Suppressor macrophage treated with lipopolysaccharide for 1 hour (primary cell): ENCODE data around the gene TMEM89.

Source experiments
- DNase-seq, 3 donors: peaks; one replicate each; pipeline ENCODE4 v3.0.0-alpha.2; 2020 to 2022

Gene TMEM89

DNA sequence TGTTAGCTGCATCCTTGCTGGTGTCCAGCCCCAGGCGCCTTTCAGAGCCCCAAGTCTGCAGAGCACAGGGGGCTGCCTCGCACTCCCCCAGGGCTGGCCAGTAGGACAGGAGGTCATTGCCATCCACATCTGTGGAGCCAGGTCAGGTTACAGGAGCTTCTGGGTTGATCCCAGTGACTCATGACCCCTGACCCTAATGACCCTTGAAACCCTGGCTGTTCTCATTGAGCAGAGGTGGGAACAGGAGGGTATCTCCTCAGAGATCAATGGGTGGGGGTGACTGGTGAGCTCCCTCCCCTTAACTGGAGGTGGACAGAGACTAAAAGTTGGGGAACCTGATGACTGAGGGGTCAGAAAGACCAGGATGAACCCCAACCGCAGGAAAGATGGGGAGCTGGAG, 19.8 kb upstream of the TMEM89 start:
- no peak for DNase-seq

DNA sequence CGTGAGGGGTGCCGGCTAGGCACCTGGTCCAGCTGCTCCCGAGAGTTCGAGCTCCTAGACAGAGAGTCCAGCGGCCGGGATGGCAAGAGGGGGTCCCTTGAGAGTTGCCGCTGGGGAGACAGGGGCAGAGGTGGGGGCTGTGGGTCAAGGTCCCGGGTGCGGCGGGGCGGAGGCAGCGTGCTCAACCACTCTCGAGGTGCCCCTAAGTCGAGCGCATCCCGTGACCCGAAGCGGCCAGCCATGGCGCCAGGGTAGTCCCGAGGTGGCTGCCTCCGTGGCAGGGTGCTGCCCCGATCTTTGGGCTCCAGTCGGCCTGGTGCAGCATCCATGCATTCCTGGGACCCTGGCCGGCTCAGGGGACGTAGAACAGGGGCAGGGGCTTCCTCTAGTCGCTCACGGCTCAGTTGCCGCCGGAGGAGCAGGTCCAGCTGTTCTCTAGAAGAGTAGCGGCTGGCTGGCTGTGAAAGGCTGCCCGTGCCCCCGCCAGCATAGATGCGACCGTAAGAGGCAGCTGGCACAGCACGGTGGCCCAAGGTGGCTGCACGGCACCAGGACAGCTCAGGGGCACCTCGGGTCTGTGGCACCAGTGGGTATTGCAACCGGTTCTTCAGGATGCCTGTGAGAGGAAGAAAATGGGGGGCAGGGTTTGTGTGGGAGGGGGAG, 18.5 kb upstream of the TMEM89 start:
- no peak for DNase-seq

DNA sequence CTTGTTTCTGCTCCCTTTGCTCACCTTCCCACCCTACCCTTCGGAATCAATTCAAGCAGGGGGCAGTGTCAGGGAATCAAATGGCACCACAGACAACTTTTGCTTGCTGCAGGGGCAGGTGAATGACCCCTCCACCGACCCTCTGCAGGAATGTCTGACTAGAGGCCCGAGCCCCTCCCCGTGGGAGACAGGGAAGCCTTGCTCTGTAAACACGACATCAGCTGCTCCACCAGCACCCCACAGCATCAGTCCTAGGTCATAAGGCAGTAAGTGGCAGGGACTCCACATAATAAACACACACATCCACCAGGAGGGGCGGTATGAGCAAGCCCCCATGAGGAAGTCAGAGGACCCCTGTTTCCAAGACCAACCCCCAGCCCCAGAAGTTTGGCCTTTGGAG, 15.7 kb upstream of the TMEM89 start:
- DNase-seq, result no peak

DNA sequence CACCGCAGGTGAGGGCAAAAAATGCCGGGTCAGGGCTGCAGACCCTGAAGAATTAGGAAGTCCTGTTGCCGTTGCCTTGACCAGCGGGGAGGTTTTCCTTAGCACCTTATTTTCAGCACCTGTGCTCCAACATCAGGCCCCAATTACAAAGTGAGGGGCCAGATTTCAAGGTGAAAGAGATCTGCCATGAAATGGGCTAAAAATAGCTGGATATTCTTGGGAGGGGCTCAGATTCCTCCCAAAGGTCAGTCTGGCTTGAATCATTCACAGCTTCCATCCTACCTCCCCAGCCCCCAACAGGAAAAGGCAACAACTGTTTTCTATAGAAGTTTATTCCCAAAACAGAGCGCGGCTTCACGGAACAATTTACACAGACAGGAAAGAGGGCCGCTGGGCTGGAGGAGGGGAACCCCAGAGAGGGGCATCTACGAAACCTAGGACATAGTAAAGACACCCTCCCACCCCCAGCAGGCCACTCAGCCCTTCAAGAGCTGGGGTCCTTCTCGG, 14.6 kb upstream of the TMEM89 start:
- no peak for DNase-seq

DNA sequence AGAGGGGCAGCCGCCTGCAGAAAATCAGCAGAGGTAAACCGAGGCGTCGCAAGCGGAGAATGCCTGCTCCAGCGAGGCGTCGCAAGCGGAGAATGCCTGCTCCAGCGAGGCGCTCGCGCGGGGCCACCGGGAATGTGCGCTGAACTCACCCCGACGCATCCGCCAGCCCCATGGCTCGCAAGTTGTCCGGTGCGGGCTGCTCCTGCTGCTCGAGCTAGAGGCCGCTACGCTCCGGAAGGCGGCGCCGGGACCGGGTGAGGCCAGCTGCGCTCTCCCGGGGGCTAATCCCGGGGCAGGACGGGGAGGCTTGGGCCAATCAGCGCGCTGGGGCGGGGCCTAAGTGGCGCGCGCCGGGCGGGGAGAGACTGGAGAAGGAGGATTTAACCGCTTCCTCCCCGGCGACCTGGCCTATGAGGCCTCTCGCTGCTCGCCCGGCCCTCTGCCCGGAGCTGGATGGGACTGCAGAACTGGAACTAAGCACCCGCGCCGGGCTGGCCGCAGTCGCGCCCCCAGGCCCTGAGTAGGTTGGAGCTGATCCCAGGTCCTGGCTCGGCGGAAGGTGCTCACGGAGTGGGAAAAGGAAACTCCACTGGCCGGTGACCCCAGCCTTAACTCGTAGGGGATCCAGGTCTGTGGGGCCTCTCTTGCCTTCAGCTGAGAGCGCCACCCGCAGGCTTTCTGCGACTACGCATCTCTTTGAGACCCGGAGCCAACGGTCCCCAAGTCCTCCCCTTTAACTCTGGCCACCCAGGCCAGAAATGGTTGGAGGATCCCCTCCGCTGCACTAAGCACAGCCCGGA, 13.9 kb upstream of the TMEM89 start, which contains the start of gene SLC26A6:
TSS of gene SLC26A6 (minus strand) at position 240 of the 800 bp plus-strand sequence. CDS start at position 172, 68 bp downstream.
- peak; percentile 98 to 100 (median 99) for DNase-seq

DNA sequence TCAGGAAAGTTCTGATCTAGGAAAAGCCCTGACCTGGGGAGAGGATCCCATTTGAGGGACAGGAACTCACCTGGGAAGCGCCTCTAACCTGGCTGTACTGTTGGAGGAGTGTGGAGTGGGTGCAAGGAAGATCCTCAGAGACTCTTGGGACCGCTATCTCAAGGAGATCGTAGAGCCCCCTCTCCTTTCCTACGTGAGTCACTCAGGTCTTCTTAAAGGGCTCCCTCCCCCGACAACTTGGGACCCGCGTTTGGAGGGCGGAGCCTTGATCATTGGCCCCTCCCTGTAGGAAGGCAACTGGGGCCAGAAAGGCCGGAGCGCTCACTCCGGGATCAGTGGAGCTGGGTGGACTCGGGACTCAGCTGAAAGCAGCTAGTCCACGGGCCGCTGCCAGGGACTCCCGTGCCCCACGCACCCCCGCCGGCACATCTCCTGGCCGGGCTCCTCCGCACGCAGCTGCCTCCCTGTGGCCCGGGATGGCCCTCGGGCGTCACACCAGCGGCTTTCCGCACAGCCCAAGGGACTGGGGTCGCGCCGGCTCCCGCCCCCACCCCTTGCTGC, 13.2 kb upstream of the TMEM89 start:
- peak; percentile 43 to 68 (median 61) for DNase-seq

DNA sequence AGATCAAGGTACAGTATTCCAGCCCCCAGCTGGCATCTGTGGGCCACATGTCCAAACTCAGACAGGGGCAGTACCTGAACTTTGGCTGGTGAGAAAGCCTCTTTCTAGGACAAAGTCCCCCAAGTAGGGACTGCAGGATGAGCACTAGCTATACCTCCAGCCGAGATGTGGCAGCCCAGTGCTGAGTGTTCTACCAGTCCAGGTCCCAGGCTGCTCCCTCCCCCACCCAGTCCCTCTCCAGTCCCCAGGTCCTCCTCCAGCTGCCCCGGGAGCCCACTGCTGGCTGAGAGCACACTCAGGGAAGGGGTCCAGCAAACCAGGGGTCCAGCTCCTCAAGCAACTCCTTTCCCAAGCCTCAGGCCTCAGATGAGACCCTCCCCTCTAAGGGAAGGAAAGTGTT, 12.2 kb upstream of the TMEM89 start:
- no peak for DNase-seq

DNA sequence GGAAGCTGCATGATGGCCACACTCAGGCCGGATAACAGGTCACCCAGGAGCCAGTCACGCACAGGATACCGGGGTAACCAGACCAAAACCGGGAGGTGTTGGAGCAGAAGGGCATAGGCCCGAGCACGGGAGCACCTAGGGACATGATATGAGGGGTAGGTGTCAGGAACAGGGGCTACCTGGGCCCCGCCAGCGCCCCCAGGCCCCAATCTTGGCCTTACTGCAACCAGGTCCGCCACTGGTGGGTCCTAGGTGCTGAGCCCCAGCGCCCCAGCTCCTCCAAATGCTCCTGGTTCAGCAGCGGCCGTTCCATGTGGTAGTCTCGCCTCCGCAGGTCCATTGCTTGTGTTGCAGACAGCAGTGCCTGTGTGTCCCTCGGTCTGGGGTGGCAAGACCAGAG, 11.7 kb upstream of the TMEM89 start:
- DNase-seq, result no peak

DNA sequence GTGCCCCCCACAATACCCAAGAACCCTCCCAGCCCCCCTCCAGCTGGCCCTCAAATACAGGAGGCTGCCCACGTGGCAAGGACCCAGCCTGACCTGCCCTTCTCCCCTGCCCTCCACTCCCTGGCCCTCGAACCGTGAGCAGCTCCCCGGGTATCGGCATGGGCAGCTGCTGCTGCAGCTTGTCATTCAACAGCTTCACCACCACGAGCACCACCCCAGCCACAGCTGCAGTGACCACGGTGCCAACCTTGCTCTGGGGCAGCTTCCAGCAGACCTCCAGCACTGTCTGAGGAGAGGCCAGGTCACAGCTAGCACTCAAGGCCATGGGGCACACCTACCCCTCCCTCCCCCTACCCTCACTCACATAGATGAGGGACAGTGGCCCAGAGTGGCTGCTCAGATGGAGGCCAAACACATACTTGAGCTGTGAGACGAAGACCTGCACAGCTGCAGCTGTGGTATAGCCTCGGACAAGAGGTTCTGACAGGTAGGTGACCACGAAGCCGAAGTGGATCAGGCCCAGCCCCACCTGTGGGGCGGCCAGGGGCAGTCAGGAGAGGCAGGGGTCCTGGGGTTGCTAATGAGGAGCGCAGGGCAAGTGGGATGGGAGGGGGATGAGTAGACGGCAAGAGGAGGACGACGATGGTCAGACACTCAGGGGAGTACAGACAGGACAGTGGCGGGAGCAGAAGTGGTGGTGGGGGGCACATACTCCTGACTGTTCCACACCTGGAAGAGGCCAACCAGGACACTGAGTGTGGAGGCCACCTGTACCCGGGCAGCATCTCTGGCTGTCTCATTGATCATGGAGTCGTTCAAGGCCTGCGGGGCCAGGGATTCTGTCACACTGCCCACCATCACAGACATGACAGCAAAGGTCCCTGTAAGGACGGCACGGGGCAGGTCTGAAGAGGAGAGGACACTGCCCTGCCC, 10.2 kb upstream of the TMEM89 start:
- DNase-seq, result no peak

DNA sequence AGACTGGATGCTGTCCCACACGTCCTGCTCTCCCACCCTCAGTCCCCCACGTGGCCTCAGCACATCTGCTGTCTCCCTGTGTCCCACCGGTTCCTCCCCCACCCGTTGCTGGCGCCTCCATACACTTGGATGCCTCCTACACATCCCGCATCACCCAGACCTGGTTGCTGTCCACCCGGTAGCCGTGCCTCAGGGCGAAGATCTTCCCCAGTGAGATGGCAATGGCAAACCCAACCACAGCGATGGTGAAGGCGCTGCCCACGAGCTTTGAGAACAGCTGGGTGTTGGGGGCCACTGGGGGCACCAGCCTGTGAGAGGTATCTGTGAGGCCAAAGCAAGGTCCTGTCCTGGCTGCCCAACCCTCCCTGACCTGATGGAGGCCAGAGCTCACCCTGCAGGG, 9.3 kb upstream of the TMEM89 start:
- no peak for DNase-seq

DNA sequence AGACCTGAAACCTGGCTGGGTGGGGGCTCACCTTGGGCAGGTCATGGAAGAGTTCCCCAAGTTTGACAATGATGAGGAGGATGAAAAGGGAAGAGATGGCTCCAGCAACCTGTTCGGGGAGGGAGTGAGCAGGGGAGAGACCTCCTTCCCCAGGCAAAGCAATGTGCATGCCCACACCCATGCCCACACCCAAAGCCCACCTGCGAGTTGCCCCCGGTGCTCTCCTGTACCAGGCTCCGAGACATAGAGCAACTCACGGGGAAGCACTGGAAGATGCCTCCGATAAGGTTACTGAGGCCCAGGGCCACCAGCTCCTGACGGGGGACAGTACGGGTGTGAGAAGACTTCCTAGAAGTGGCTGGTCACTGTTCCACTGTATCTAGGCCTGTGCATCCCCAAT, 8.8 kb upstream of the TMEM89 start:
- DNase-seq, result no peak

DNA sequence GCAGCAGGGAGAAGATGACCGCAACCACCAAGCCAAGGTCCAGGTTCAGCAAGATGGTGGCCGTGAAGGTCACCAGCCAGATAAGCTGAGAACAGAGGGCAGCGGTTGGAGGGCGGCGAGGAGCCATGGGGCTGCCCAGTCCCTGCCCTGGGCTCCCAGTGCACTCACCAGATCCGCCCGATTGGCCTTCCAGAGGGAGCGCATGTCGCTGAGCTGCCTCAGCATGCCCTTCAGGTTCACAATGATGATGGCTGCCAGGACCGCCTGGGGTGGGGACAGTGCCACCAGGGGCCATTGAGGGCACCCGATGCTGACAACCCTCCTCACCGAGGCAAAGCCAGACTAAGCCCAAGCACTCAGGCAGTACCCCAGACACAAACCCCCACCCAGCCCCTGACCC, 8.3 kb upstream of the TMEM89 start:
- no peak for DNase-seq

DNA sequence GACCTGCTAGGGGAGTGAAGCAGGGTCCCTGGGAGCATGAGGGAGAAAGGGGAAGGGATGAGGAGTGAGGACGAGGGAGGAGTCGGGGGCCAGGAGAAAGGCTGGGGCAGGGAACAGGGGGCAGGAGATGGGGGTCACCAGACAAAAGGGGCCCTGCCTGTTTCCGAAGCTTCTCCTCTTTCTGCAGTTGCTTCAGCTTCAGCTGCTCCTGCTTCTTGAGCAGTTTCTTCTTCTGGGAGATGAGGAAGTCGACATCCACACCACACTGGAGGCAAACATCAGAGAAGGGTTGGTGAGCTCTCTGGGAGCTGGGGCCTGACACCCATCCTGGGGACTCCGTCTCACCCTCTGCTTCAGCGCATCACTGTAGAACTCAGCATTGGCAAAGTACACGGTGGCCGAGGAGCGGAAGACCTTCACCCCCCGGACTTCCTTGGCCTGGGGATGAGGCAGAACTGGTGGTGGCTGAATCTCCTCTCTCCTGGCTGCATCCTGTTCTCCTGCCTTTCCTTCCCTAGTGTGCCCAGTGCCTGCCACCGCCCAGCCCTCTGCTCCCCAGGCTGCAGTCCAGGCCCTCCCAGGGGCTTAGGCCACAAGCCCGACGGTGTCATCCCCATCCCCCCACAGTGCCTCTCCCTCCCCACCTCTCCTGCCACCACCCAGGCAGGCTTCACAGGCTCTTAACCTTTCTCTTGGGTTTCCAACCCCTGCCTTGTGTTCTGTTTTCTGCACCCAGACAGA, 6.9 kb upstream of the TMEM89 start:
- DNase-seq, result no peak

DNA sequence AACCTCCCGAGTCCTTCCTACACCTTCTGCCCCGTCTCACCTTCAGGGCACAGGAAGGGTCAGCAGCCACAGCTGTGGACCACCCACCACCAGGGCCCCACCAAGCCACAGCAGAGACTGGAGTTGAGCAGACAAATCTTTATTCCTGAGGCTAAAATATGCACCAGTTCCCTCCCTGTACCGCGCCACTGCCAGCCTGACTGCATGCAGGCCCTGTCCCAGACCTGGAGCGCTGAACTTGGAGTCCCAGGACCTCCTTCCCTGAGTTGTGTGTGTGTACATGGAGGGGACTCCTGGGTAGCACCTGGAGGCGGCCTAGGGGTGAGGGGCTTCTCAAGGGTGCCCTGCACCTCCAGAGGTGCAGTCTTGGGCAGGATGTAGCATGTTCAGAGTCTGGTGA, 4.0 kb upstream of the TMEM89 start:
- no peak for DNase-seq

DNA sequence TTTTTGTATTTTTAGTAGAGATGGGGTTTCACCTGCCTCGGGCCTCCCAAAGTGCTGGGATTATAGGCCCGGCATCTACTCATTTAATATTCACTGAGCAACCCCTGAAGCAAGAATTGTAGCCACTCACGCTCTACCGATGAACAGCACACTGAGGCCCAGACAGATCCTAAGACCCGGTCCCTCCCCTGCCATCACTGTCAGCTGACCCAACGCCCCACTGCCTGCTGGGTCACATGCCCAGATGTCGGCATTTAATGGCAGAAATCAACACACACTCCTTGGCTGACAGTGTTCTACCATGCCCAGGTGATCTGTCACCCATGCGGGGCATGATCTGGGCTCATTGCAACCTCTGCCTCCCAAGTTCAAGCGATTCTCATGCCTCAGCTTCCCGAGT, 3.2 kb upstream of the TMEM89 start:
- no peak for DNase-seq

DNA sequence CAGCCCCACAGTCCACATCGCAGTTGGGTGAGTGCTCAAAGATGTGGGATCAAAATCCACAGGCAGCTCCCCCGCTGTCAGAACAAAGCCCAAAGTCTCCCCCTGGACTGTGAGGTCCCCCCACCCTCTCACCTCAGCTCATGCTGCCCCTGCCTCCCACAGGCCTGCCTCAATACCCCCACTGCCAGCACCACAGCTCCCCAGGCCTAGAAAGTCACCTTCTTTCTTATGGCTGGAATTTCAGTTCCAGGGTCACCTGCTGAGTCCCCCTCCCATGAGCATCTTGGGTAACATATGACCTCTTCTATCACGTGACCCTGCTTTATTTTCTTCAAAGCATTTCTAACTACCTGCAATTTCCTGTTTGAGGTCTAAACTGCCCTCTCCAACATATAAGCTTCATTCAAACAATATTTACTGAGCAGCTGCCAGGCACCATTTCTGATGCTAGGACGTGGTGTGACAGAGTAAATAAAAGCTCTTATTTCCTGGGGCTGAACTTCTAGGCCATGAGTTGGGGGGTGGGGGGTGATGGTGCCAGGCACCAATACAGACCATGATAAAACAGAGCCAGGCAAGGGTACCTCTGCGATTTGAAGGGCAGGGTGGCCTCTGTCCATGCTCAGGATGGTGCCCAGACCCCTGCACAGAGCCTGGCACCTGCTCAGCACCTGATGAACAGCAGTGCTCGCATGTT, 2.4 kb upstream of the TMEM89 start:
- DNase-seq, result no peak

DNA sequence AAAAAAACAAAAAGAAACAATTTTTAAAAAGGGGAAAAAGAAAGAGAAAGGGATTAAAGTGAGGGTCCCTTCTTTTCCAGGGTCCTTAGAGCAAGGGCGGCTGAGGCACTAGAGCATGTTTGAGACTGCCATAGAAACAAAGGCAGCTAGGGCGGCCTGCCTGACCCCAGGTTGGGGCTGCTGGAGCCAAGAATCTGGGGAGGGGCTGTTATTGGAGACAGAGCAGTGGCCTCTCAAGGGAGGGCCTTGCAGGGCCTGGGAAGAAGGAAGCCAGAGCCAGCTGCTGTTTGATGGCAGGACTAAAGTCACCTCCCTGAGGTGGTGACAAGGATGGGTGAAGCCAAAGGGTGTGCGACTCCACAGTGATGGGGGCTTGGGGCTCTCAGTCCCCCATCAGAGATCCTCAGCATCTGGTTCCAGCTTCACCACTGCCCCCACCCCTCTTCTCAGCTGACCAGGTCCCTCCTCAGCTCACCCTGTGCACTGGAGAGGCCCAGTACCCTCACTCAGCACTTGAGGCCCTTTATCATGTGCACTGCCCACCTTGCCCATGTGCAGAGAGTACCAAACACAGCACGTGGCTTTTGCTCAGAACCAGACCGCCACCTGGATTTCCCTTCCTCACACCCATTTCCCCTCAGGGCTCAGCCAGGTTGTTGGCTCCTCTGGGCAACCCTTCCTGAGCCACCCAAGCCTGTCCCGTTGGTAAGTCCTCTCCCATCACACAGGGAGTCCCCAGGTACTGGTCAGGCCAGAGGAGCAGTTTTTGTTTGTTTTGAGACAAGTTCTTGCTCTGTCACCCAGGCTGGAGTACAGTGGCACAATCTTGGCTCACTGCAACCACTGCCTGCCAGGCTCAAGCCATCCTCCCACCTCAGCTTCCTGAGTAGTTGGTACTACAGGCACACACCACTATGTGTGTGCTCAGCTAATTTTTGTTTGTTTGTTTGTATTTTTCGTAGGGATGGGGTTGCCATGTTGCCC, 1.7 kb downstream of the TMEM89 start:
- DNase-seq, result no peak

DNA sequence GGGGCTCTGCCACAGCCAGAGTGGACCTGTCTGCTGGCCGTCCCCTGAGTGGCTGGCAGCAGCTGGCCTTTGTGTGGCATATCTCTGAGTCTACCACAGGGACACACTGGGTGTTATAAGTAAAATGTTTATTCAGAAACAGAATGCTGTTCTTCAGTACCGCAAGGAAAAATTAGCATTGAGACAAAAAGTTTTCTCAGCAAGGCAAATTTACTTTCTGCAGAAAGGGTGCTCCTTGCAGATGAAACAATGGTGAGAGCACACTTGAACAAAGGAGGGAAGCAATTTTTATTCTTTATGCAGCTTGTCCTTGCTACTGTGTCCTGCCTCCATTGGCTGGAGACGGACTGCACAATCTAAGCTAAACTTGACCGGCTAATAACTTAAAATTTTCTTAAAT, 4.0 kb downstream of the TMEM89 start:
- DNase-seq, result no peak

DNA sequence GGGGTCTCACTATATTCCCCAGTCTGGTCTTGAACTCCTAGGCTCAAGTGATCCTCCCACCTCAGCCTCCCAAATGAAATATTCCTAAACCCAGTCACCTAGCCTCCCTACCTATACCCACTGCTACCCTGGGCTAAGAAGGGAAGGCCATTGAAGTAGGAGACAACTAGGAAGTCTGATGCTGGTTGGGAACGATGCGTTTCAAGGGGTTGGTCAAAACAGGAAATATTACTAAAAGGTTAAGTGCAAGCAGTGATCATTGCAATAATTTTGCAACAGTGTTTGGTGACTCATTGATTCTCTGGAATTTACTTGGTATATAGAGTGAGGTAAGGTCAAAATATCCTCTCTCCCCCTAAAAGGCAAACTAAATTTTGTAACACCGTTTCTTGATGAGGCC, 7.5 kb downstream of the TMEM89 start:
- DNase-seq, result peak; percentile 79 to 96 (median 96)

DNA sequence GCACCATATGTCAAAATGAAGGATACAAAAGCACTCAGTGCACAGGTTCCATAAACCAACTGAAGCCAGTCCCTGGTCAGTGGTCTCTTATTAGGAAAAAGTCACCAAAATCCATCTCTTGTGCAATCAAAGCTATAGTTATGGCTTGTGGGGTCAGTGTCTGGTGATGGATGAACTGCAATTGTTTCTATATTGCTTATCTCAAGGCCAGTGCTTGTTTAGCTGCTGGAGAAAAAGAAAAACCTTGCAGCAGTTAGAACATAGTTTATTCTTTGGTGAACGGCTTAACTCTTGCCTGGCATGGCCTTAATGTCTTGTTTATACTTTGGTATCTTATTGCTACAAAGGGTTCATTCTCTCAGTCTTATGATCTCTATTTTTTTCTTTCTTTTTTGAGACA, 9.3 kb downstream of the TMEM89 start:
- DNase-seq, result no peak
